ENCODE data around the gene DCUN1D4. TPM values are rescaled to one million over a fixed set of nuclear protein-coding genes. Genes with fewer than 3 reads are reported as not detected.

DCUN1D4 gene
- total RNA-seq: 10 to 100 TPM; 28.4 to 30.0 TPM

DNA sequence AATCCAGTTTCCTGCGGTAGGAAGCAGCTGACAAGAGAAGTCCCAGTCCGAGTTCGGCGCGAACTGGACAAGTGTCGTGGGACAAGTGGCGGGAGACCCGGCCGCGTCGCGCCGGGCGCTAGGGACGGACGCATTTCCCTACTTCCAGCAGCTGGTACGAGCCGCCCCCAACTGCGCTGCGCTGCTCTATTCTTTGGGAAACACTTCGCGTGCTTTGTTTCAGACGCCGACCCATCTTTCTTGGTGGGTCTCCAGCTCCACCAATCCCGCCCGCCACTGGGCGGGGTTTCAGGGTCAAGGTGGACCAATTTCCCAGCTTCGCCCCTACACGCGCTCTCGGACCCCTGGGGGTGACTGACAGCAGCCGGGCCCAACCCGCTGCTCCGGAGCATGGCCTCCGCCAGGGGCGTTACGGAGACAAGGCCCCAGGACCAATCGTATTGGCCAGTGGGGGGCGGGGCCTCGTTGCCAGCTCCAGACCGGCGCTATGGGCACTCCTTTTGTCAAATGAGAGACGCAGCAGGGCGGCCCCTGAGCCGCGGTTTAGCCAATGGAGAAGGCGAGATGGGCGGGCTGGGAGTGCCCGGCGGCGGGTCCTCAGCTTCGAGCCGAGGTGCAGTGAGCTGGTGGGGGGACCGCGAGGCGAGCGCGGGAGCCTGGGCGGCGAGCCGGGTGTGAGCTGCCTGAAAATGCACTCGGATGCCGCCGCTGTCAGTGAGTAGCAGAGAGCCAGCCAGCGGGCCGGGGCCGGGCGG lies at the start of gene DCUN1D4:
DCUN1D4 (plus strand) TSS at position 600 of the 755 bp plus-strand sequence; CDS start at position 690, 90 bp downstream.
- Mint-ChIP-seq H3K9me3 (ENCODE audit: low read depth) (no peaks in the 10 kb centered on the region), H3K4me1 (peaks cover 17% of the 10 kb centered on the region), H3K4me3 (peak within 1 kb of the TSS; percentile 91), H3K27me3 (no peaks in the 10 kb centered on the region), H3K27ac (peak within 1 kb of the TSS; percentile 89), H3K36me3 (peaks cover 2% of the 10 kb centered on the region)
- ATAC-seq (peak; percentile 92), DNase-seq (peak; percentile 99)
- CTCF ChIA-PET: interaction anchor here (0.8 to 1.7 kb wide), 8 partner anchors 10 to 195 kb away, joined by 3 to 8 read pairs (median 3); partner anchors contain the start of gene SGCB

DNA sequence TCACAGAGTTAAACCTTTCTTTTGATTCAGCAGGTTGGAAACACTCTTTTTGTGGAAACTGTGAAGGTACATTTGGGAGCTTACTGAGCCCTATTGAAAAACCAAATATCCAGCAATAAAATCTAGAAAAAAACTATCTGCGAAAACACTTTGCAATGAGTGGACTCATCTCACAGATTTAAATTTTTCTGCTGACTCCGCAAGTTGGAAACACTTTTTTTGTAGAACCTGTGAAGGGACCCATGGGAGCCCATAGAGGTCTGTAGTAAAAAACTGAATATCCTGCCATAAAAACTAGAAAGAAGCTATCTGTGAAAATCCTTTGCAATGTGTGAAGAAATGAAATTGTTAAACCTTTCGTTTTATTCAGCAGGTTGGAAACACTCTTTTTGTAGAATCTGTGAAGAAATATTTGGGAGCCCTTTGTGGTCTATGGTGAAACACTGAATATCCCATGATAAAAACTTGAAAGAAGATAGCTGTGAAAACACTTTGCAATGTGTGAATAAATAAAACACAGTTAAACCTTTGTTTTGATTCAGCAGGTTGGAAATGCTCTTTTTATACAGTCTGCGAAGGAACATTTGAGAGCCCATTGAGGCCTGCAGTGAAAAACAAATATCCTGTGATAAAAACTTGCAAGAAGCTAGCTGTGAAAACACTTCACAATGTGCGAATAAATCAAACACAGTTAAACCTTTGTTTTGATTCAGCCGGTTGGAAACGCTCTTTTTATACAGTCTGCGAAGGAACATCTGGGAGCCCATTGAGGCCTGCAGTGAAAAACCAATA lies 22.3 kb upstream of the DCUN1D4 start:
- Mint-ChIP-seq H3K36me3 (no peaks in the 10 kb centered on the region), H3K27me3 (no peaks in the 10 kb centered on the region), H3K27ac (no peak overlapping the region), H3K4me1 (no peaks in the 10 kb centered on the region), H3K9me3 (ENCODE audit: low read depth) (peaks cover 10% of the 10 kb centered on the region), H3K4me3 (no peak overlapping the region)
- DNase-seq: no peak
- no peak for ATAC-seq
- CTCF ChIA-PET: no interaction called here

DNA sequence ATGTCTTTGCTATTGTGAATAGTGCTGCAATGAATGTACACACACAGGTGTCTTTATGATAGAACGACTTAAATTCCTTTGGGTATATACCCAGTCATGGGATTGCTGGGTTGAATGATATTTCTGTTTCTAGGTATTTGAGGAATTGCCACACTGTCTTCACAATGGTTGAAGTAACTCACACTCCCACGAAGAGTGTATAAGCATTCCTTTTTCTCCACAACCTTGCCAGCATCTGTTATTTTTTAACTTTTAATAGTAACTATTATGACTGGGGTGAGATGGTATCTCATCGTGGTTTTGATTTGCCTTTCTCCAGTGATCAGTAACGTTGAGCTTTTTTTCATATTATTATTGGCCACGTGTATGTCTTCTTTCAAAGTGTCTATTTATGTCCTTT lies 17.6 kb upstream of the DCUN1D4 start:
- Mint-ChIP-seq H3K4me1 (no peaks in the 10 kb centered on the region), H3K9me3 (ENCODE audit: low read depth) (no peaks in the 10 kb centered on the region), H3K36me3 (no peaks in the 10 kb centered on the region), H3K27ac (no peak overlapping the region), H3K27me3 (peaks cover 22% of the 10 kb centered on the region), H3K4me3 (no peak overlapping the region)
- ATAC-seq (no peak), DNase-seq (no peak)
- CTCF ChIA-PET: no interaction called here

DNA sequence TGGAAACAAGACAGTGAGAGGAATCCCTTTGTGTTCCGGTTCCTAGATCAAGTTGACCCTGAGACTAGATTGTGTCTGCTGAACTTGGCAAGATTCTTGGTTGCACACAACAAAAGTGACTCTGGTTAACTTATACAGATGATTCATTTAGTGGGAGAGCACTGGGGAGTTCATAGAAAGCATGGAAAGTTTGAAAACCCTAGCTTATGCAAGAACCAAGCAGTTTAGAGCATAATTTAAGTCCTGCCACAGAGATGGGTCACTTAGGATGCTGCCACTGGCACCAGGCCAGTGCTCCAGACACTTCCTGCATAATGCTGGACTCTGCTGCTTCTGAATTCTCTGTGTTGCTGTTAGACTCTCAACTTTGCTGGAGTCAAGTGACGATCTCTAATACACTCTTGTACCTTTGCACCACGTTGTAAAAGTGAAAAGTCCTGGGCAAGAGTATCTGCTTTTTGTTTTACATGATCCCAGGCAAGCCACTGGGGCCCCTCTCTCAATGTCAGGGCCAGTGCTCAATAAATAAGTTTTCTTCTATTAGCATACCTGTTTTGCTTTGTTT lies 12.7 kb upstream of the DCUN1D4 start:
- peaks cover 27% of the 10 kb centered on the region for H3K27me3 Mint-ChIP-seq
- CTCF ChIA-PET: interaction anchor here (1.5 kb wide), 1 partner anchor 12 kb away, joined by 4 read pairs; the partner anchor contains the start of gene DCUN1D4
- H3K36me3 Mint-ChIP-seq: no peaks in the 10 kb centered on the region
- no peak overlapping the region for H3K4me3 Mint-ChIP-seq
- no peak for DNase-seq
- no peaks in the 10 kb centered on the region for H3K9me3 Mint-ChIP-seq (ENCODE audit: low read depth)
- no peak overlapping the region for H3K27ac Mint-ChIP-seq
- no peak for ATAC-seq
- no peaks in the 10 kb centered on the region for H3K4me1 Mint-ChIP-seq

DNA sequence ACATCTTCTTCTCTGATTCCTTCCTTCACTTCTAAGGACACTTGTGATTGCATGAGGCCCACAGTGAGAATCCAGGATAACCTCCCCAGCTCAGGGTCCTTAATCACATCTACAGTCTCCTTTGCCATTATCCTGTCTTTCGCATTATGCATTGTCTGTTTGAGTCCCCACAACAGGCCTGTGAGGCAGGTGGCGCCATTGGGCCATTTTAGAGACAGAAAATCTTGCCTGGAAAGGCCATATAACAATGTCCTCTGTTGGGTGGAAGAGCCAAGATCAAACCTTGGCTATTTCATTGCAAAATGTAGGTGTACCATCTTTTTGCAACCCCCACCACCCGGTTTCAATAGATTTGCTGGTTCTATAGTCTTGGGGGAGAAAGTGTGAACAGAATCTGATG lies 11.8 kb upstream of the DCUN1D4 start:
- no peak overlapping the region for H3K4me3 Mint-ChIP-seq
- DNase-seq: peak; percentile 66
- CTCF ChIA-PET: interaction anchor here (0.7 to 1.5 kb wide), 3 partner anchors 11 to 207 kb away, joined by 3 to 4 read pairs (median 3); partner anchors contain the start of genes DCUN1D4 and SGCB
- no peaks in the 10 kb centered on the region for H3K9me3 Mint-ChIP-seq (ENCODE audit: low read depth)
- H3K4me1 Mint-ChIP-seq: no peaks in the 10 kb centered on the region
- peak; percentile 49 for ATAC-seq
- H3K27me3 Mint-ChIP-seq: peaks cover 28% of the 10 kb centered on the region
- H3K27ac Mint-ChIP-seq: no peak overlapping the region
- H3K36me3 Mint-ChIP-seq: no peaks in the 10 kb centered on the region

DNA sequence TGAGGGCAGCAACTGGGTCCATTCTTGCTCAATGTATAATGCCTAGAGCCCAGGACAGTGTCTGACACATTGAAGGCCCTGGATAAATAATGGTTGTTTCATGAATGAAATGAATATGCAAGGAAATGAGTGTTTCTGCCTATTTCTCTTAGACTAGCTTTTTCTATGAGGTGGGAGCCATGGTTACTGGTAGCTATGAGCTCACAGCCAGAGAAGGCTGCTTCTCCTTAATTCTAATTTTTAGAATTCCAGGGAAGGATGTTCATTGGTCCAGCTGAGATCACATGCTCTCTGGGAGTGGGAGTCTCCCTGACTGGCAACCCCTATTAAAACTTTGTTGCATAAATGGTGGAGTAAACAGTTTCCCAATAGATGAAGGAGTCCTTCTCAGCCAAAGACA lies 9.7 kb upstream of the DCUN1D4 start:
- Mint-ChIP-seq H3K4me3 (no peak overlapping the region), H3K36me3 (no peaks in the 10 kb centered on the region), H3K9me3 (ENCODE audit: low read depth) (no peaks in the 10 kb centered on the region), H3K4me1 (no peaks in the 10 kb centered on the region), H3K27me3 (peaks cover 21% of the 10 kb centered on the region), H3K27ac (no peak overlapping the region)
- ATAC-seq (no peak), DNase-seq (no peak)
- CTCF ChIA-PET: no interaction called here

DNA sequence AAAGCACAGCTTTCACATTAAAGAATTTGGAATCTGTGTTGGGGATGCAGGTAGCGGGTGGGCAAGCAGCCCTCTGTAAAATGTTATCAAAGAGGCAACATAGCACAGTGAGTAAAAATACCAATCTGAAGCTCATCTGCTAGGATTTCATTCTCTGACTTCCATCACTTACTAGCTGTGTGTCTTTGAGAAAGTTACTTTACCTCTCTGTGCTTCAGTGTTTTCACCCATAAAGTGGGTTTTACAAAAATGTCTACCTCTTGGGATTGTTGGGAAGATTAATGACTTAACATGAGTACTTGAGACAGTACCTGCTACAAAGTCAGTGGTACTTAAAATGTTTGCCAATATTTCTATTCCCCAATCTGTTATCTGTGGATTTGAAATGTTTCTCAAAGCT lies 7.9 kb upstream of the DCUN1D4 start:
- CTCF ChIA-PET: no interaction called here
- H3K36me3 Mint-ChIP-seq: no peaks in the 10 kb centered on the region
- DNase-seq (no peak), ATAC-seq (no peak)
- no peaks in the 10 kb centered on the region for H3K4me1 Mint-ChIP-seq
- no peak overlapping the region for H3K27ac Mint-ChIP-seq
- H3K9me3 Mint-ChIP-seq (ENCODE audit: low read depth): no peaks in the 10 kb centered on the region
- no peak overlapping the region for H3K4me3 Mint-ChIP-seq
- peaks cover 6% of the 10 kb centered on the region for H3K27me3 Mint-ChIP-seq

DNA sequence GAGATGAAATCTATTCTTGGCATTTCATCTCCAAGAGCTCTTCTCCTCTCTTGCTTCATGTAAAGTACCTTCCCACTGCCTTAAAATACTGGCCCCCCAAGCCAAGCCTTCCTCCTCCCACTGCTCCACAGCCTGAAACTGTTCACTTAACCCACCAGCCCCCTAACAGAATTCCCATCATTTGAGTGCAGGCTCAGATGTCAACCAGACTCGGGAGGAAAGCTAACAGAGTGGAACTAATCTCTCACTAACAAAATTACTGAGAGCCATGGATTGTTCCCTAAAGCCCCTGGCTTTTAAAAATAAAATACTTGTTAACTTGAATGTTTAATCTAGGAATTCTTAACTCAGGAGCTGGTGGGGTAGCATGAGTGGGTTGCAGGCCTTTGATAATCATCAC lies 7.1 kb upstream of the DCUN1D4 start:
- ATAC-seq (no peak), DNase-seq (no peak)
- H3K36me3 Mint-ChIP-seq: no peaks in the 10 kb centered on the region
- H3K4me3 Mint-ChIP-seq: no peak overlapping the region
- no peaks in the 10 kb centered on the region for H3K9me3 Mint-ChIP-seq (ENCODE audit: low read depth)
- no peak overlapping the region for H3K27ac Mint-ChIP-seq
- CTCF ChIA-PET: no interaction called here
- no peaks in the 10 kb centered on the region for H3K4me1 Mint-ChIP-seq
- H3K27me3 Mint-ChIP-seq: peaks cover 6% of the 10 kb centered on the region

DNA sequence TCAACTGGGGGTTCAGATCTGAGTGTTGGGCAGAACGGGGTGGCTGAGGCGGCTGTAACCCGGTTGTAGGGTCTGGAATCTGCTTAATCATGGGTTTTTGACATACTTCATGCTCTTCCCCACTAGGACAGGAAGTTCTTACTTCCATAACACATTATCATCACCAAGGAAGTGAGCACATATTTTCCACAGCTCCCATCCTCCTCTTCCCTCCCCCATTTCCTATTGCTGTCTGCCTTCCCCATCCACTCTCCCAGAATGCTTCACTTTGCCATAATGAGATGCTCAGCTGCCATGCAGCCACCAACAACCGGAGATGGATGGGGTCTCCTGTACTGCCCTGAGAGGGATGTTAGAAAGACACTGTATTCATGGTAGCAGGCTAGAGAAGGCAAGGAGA lies 6.4 kb upstream of the DCUN1D4 start:
- Mint-ChIP-seq H3K27ac (no peak overlapping the region), H3K27me3 (peaks cover 4% of the 10 kb centered on the region), H3K9me3 (ENCODE audit: low read depth) (no peaks in the 10 kb centered on the region), H3K4me3 (no peak overlapping the region), H3K4me1 (no peaks in the 10 kb centered on the region), H3K36me3 (no peaks in the 10 kb centered on the region)
- DNase-seq (no peak), ATAC-seq (no peak)
- CTCF ChIA-PET: no interaction called here

DNA sequence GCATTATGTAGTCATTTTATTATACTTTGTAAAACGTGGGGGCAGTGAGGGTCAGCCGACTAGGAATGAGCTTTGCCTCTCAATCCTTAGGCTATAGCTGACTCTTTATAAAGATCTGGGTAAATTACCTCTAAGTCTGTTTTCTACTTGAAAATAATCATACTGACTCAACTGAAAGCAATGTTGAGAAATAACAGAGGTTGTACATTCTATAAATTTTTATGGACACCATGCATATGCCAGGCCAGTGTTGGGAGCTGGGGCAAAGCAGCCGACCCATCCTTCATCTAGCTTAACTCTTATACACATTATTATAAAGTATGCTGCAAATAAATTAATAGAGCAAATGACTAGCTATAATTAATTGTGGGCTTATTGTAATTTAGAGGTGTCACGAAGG lies 2.2 kb upstream of the DCUN1D4 start:
- DNase-seq (no peak), ATAC-seq (no peak)
- Mint-ChIP-seq H3K36me3 (no peaks in the 10 kb centered on the region), H3K27me3 (no peaks in the 10 kb centered on the region), H3K27ac (no peak overlapping the region), H3K9me3 (ENCODE audit: low read depth) (no peaks in the 10 kb centered on the region), H3K4me1 (peaks cover 14% of the 10 kb centered on the region), H3K4me3 (no peak overlapping the region)
- CTCF ChIA-PET: no interaction called here

DNA sequence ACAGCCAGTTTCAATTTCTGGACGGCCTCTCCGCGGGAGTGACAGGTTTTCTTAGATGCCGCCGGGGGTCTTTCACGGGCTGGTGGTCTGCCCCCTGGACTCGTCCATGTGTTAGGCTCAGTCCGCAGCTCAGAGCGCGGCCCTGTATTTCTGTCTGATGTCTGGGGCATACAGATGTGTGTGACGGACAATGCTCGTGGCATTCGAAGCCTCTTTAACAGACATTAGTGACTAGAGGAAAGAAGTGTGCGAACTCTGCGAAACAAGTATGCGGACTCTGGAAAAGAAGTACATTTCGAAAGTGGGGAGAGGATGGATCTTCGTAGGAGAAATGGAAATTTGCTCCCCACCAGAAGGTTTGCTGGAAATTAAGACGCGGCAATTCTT lies 793 bp upstream of the DCUN1D4 start:
- Mint-ChIP-seq H3K36me3 (peaks cover 2% of the 10 kb centered on the region), H3K27me3 (no peaks in the 10 kb centered on the region), H3K9me3 (ENCODE audit: low read depth) (no peaks in the 10 kb centered on the region), H3K4me1 (peaks cover 16% of the 10 kb centered on the region), H3K4me3 (peak overlapping the region; percentile 91), H3K27ac (peak overlapping the region; percentile 89)
- CTCF ChIA-PET: interaction anchor here (1.0 to 1.7 kb wide), 7 partner anchors 10 to 196 kb away, joined by 3 to 8 read pairs (median 3); partner anchors contain the start of gene SGCB
- DNase-seq (no peak), ATAC-seq (no peak)

DNA sequence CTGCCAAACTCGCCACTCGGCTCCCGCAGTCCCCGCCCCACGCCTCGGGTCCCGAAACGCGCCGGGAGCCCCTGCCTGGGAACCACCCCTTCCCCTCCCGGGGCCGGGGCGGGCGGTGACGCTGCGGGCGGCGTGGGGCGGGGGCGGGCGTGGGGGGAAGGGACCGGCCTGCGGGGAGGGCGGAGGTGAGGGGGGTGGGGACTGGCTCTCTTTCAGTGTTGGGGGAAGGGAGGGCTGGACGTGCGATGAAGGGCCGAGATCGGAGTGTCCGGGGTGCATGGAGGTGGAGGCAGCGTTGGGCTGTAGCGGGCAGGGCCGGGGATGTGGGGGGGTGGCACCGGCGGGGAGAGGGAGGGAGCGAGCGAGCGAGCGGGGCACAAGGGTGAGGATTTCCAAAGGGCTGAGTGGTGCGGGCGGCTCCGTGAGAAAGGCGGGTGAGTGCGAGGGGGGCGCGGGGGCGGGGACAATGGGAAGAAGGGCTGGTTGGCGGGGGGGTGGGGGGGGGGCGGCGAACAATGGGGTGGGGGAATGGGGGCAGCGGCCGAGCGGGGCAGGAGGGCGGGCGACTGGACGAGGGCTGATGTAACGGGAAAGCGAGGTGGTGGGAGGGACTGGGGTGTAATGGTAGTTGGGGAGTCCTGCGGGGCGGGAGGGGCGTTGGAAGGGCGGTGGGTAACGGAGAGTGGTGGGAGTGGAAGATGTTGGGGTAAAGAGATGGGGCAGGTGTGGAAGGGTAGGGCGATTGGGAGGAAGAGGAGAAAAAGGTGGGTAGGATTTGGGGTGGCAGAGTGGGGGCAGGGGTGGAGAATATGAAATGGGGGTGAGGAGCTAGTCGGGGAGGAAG lies 578 bp downstream of the DCUN1D4 start:
- H3K9me3 Mint-ChIP-seq (ENCODE audit: low read depth): no peaks in the 10 kb centered on the region
- no peaks in the 10 kb centered on the region for H3K27me3 Mint-ChIP-seq
- CTCF ChIA-PET: interaction anchor here (0.8 to 1.7 kb wide), 6 partner anchors 9 to 195 kb away, joined by 3 to 8 read pairs (median 3); partner anchors contain the start of gene SGCB
- peaks cover 2% of the 10 kb centered on the region for H3K36me3 Mint-ChIP-seq
- DNase-seq (peak; percentile 73), ATAC-seq (peak; percentile 3)
- peak overlapping the region; percentile 91 for H3K4me3 Mint-ChIP-seq
- H3K27ac Mint-ChIP-seq: peak overlapping the region; percentile 89
- H3K4me1 Mint-ChIP-seq: peaks cover 18% of the 10 kb centered on the region

Measured in activated CD8-positive, alpha-beta memory T cell treated with anti-CD3 and anti-CD28 coated beads, Interleukin-2, amount 10 ng/mL, durations not matched to agents 7 days and 5 days (primary cell).